ENCODE data around the gene LPP.

DNA sequence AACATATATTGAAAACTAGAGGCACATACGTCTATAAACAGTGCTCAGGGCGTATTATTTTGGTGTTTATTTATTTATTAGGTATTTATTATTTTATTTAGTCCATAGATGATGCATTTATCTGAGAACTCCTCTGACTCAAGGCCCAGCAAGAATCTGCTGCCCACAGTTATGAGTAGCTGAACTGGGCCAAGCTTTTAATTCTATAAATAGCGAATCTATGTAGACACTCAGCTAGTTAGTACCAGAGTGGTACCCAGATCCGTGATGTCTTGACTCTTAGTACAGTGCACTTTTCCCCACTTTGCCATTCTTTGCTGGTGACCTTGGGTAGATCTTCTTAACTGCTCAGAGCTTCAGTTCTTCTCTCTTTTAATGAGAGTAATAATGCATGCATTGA lies 647.4 kb downstream of the LPP start:
- TF ChIP-seq, protein P1, sequence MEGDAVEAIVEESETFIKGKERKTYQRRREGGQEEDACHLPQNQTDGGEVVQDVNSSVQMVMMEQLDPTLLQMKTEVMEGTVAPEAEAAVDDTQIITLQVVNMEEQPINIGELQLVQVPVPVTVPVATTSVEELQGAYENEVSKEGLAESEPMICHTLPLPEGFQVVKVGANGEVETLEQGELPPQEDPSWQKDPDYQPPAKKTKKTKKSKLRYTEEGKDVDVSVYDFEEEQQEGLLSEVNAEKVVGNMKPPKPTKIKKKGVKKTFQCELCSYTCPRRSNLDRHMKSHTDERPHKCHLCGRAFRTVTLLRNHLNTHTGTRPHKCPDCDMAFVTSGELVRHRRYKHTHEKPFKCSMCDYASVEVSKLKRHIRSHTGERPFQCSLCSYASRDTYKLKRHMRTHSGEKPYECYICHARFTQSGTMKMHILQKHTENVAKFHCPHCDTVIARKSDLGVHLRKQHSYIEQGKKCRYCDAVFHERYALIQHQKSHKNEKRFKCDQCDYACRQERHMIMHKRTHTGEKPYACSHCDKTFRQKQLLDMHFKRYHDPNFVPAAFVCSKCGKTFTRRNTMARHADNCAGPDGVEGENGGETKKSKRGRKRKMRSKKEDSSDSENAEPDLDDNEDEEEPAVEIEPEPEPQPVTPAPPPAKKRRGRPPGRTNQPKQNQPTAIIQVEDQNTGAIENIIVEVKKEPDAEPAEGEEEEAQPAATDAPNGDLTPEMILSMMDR (IDR thresholded peaks at IDR 0.05; ENCODE audit: low read length): no peak
- no peak for TF ChIP-seq EZH2 (optimal IDR thresholded peaks at IDR 0.05; ENCODE audit: low read depth, low read length)

Measured in MM.1S (cell line).